NCI-H524 (cell line): Measurements from ENCODE around the gene RTN4RL1.

Experiments used
- DNase-seq, 2 experiments: peaks; one replicate each; lab custom pipeline; 2025; lab: John Stamatoyannopoulos, UW

Gene RTN4RL1

GRCh38 chr17:2059547-2060384, 34.6 kb upstream of the RTN4RL1 start:
- DNase-seq: no peak

- no peak for DNase-seq
These were observed 33.7 kb upstream of the RTN4RL1 start for GRCh38 chr17:2058586-2059546.

- DNase-seq: no peak
These were observed 32.8 kb upstream of the RTN4RL1 start for GRCh38 chr17:2057760-2058585.

- no peak for DNase-seq
These were observed 32.1 kb upstream of the RTN4RL1 start for GRCh38 chr17:2057175-2057759.

GRCh38 chr17:2056206-2057174, 31.4 kb upstream of the RTN4RL1 start:
- DNase-seq: peak in 1 of 2 experiments; percentile 43

- no peak for DNase-seq
These were observed 30.4 kb upstream of the RTN4RL1 start for GRCh38 chr17:2055292-2056205.

- DNase-seq: peak in 1 of 2 experiments; percentile 60
These were observed 29.6 kb upstream of the RTN4RL1 start, which contains the start of gene HIC1 for GRCh38 chr17:2054512-2055291. Gene HIC1, plus strand, starts transcription at chr17:2055103. Its CDS starts 1,588 bp downstream, at chr17:2056691.

- no peak for DNase-seq
These were observed 29.1 kb upstream of the RTN4RL1 start for GRCh38 chr17:2054262-2054511.

GRCh38 chr17:2053380-2054261, 28.5 kb upstream of the RTN4RL1 start:
- DNase-seq: peak in 1 of 2 experiments; percentile 67

GRCh38 chr17:2051933-2052559, 26.9 kb upstream of the RTN4RL1 start:
- no peak for DNase-seq

GRCh38 chr17:2051061-2051932, 26.2 kb upstream of the RTN4RL1 start:
- peak in 1 of 2 experiments; percentile 35 for DNase-seq

- peak in 1 of 2 experiments; percentile 58 for DNase-seq
These were observed 25.3 kb upstream of the RTN4RL1 start for GRCh38 chr17:2050300-2051060.

- peak; percentile 41 to 69 for DNase-seq
These were observed 24.5 kb upstream of the RTN4RL1 start for GRCh38 chr17:2049333-2050299.

GRCh38 chr17:2048805-2049204, 23.7 kb upstream of the RTN4RL1 start:
- DNase-seq: peak in 1 of 2 experiments; percentile 56
